Caco-2 (cell line): ENCODE results near the gene LDLRAD4. TPM values are rescaled to one million over a fixed set of nuclear protein-coding genes. Genes with fewer than 3 reads are reported as not detected.

Experiments used
- BruUV-seq: library from RNA; stranded (reverse); fragments of 400-500 nt; replicated peaks from 2 replicates; lab custom pipeline; 2021; lab: Mats Ljungman, UMichigan
- CTCF ChIA-PET: fragments of 300-600 bp; sonication (Branson Sonifier 250); formaldehyde crosslinking; loops from one replicate; lab custom pipeline; 2022; ENCODE audit warnings: antibody characterized with exemption; lab: Charles Lee
- POLR2A ChIA-PET: fragments of 300-600 bp; sonication (Branson Sonifier 250); formaldehyde crosslinking; loops from one replicate; lab custom pipeline; 2022; ENCODE audit warnings: antibody characterized with exemption; lab: Charles Lee
- DNase-seq, 2 experiments: peaks; one replicate each; pipeline versions ENCODE4 v3.0.0 to v3.0.0-alpha.2; 2020 to 2022
- H3K27me3 ChIP-seq: replicated peaks from 2 replicates; pipeline ENCODE4 v1.6.0; 2011; ENCODE audit warnings: low read length; ENCODE audit not compliant: control insufficient read depth, insufficient read depth
- H3K36me3 ChIP-seq: 2 replicates; pipeline ENCODE4 v1.5.1; 2011; ENCODE audit warnings: low read length; ENCODE audit not compliant: control insufficient read depth, insufficient read depth
- H3K4me1 ChIP-seq: fragments of 250-450 bp; sonication (Bioruptor Pico); 2 replicates; pipeline ENCODE4 v1.5.1; 2020; ENCODE audit warnings: mild to moderate bottlenecking
- H3K4me3 ChIP-seq: 2 replicates; pipeline ENCODE4 v1.5.1; 2011; ENCODE audit warnings: low read depth, mild to moderate bottlenecking, control low read depth, low read length
- H3K9me3 ChIP-seq: fragments of 250-450 bp; sonication (Bioruptor Pico); 2 replicates; pipeline ENCODE4 v1.5.1; 2020; ENCODE audit warnings: mild to moderate bottlenecking, moderate library complexity
- H3K27ac Mint-ChIP-seq: one replicate; pipeline ENCODE4 v1.8.0; 2022; ENCODE audit warnings: mixed read lengths; ENCODE audit not compliant: unreplicated experiment
- H3K27me3 Mint-ChIP-seq: one replicate; pipeline ENCODE4 v1.8.0; 2022; ENCODE audit warnings: mixed read lengths; ENCODE audit not compliant: insufficient read depth, unreplicated experiment
- H3K36me3 Mint-ChIP-seq: one replicate; pipeline ENCODE4 v1.8.0; 2022; ENCODE audit warnings: mild to moderate bottlenecking, mixed read lengths; ENCODE audit not compliant: insufficient read depth, unreplicated experiment
- H3K4me1 Mint-ChIP-seq: one replicate; pipeline ENCODE4 v1.8.0; 2022; ENCODE audit warnings: low read depth, mixed read lengths; ENCODE audit not compliant: unreplicated experiment
- H3K4me3 Mint-ChIP-seq: one replicate; pipeline ENCODE4 v1.8.0; 2022; ENCODE audit warnings: mild to moderate bottlenecking, moderate library complexity, mixed read lengths; ENCODE audit not compliant: unreplicated experiment
- H3K9me3 Mint-ChIP-seq: one replicate; pipeline ENCODE4 v1.8.0; 2022; ENCODE audit warnings: mixed read lengths; ENCODE audit not compliant: unreplicated experiment
- CTCF ChIP-seq, 2 experiments: fragments of 200-600 bp in 1 of 2; IDR thresholded peaks; 1 replicate in 1 of 2; 2 replicates in 1 of 2; pipeline versions ENCODE4 v1.5.1 to v1.8.0; 2011 to 2022; ENCODE audit warnings: antibody characterized with exemption in 1 of 2, control low read depth in 1 of 2, inconsistent platforms in 1 of 2, low read depth in 1 of 2, low read length in 1 of 2, mild to moderate bottlenecking in 1 of 2, moderate library complexity in 1 of 2; ENCODE audit not compliant: insufficient read depth in 1 of 2, severe bottlenecking in 1 of 2, unreplicated experiment in 1 of 2
- intact Hi-C: fragments of 100-400 bp; cut with micrococcal nuclease; formaldehyde crosslinking; loops from one replicate; pipeline ENCODE4 v1.10.0; 2022; ENCODE audit not compliant: unreplicated experiment
- total RNA-seq: library from RNA; stranded (reverse); gene quantifications from 2 replicates; pipeline ENCODE4 v1.2.3, GENCODE V29; 2022

LDLRAD4 gene
- total RNA-seq, 1 experiment from 2014 or later = 1.2 TPM

DNA sequence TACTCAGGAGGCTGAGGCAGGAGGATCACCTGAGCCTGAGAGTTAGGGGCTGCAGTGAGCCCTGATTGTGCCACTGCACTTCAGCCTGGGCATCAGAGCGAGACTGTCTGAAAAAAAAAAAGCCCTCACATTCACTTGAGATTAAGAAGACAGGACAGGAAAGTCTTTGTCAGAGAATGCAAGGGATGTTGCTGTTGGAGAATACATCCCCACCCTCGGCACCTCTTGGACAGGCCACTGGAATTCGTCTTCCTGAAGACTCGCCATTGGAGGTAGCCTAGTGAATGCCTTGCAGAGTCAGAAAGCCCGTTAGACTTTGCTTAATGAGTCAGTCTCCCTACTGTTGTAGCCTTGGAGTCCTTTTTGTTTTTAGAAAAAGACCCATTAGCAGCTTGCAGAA lies 302.2 kb downstream of the LDLRAD4 start:
- H3K27me3 ChIP-seq = no peaks in the 10 kb centered on the region; the same call in 1 of the 2 replicates
- no TSS peak for BruUV-seq
- CTCF ChIA-PET = no interaction called here
- no peaks in the 10 kb centered on the region for H3K9me3 Mint-ChIP-seq
- no peaks in the 10 kb centered on the region for H3K4me1 Mint-ChIP-seq
- H3K4me3 Mint-ChIP-seq = no peak overlapping the region
- no peaks in the 10 kb centered on the region for H3K36me3 ChIP-seq
- no peak overlapping the region for H3K27ac Mint-ChIP-seq
- DNase-seq = no peak
- no peak for TF ChIP-seq CTCF (IDR thresholded peaks at IDR 0.05; ENCODE audit: insufficient read depth in 1 of 2, low read depth in 1 of 2, low read length in 1 of 2, severe bottlenecking in 1 of 2, unreplicated experiment in 1 of 2)
- no peak overlapping the region for H3K4me3 ChIP-seq
- POLR2A ChIA-PET = no interaction called here
- H3K4me1 ChIP-seq = no peaks in the 10 kb centered on the region
- H3K36me3 Mint-ChIP-seq = no peaks in the 10 kb centered on the region
- intact Hi-C loops = no loop called here
- peaks cover 17% of the 10 kb centered on the region for H3K27me3 Mint-ChIP-seq
- no peaks in the 10 kb centered on the region for H3K9me3 ChIP-seq

DNA sequence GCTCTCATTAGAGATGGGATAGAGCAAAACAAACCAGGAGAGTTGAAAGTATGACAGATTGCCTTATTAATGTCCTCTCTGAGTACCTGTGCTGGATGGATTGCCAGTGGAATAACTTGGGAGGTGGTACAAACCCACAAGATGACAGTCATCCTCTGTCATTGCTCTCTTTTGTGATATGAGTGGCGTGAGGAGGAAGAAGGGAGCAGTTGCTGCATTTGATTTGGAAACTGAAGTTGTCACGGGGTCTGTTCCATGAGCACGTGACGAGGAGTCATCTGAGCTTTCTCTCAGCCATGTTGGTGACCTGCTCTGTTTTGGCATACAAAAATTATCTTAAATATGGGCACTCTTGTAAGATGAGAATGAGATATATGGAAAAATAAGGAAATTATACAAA lies 302.9 kb downstream of the LDLRAD4 start:
- Histone ChIP-seq H3K9me3 (no peaks in the 10 kb centered on the region), H3K4me1 (no peaks in the 10 kb centered on the region), H3K27me3 (no peaks in the 10 kb centered on the region; the same call in 1 of the 2 replicates), H3K4me3 (no peak overlapping the region), H3K36me3 (no peaks in the 10 kb centered on the region)
- no peak overlapping the region for H3K27ac Mint-ChIP-seq
- H3K4me1 Mint-ChIP-seq = no peaks in the 10 kb centered on the region
- no peak overlapping the region for H3K4me3 Mint-ChIP-seq
- H3K36me3 Mint-ChIP-seq = no peaks in the 10 kb centered on the region
- TF ChIP-seq CTCF (IDR thresholded peaks at IDR 0.05; ENCODE audit: insufficient read depth in 1 of 2, low read depth in 1 of 2, low read length in 1 of 2, severe bottlenecking in 1 of 2, unreplicated experiment in 1 of 2) = no peak
- ChIA-PET CTCF (no interaction called here), POLR2A (no interaction called here)
- H3K27me3 Mint-ChIP-seq = peaks cover 17% of the 10 kb centered on the region
- H3K9me3 Mint-ChIP-seq = no peaks in the 10 kb centered on the region
- no TSS peak for BruUV-seq
- no peak for DNase-seq
- intact Hi-C loops = no loop called here

DNA sequence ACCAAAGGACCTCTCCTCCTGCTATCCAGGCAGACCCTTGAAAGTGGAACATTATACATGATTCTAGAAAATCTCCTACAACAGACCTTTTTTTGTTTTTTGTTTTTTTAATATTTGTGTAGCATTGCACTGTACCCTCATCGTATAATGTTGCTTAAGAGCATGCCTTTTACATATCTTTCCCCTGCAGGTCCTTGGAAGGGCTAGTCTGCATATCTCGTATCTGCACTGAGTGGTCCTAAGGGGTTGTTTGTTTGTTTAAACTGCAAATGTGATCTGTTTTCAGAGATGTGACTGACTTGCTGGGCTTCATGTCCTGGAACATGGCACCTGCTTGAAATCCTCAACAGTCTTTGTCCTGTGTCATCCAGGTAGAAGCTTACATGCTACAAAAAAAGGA lies 303.7 kb downstream of the LDLRAD4 start:
- intact Hi-C loops = no loop called here
- no peaks in the 10 kb centered on the region; the same call in 1 of the 2 replicates for H3K27me3 ChIP-seq
- CTCF ChIA-PET = no interaction called here

More for the DNA sequence above, 303.7 kb downstream of the LDLRAD4 start:
- no peaks in the 10 kb centered on the region for H3K9me3 ChIP-seq
- TF ChIP-seq CTCF (IDR thresholded peaks at IDR 0.05; ENCODE audit: insufficient read depth in 1 of 2, low read depth in 1 of 2, low read length in 1 of 2, severe bottlenecking in 1 of 2, unreplicated experiment in 1 of 2) = no peak
- H3K4me1 ChIP-seq = no peaks in the 10 kb centered on the region
- no TSS peak for BruUV-seq
- no peak overlapping the region for H3K27ac Mint-ChIP-seq
- H3K4me3 Mint-ChIP-seq = no peak overlapping the region
- H3K4me1 Mint-ChIP-seq = no peaks in the 10 kb centered on the region
- H3K27me3 Mint-ChIP-seq = peaks cover 20% of the 10 kb centered on the region
- POLR2A ChIA-PET = no interaction called here
- no peaks in the 10 kb centered on the region for H3K9me3 Mint-ChIP-seq
- no peaks in the 10 kb centered on the region for H3K36me3 Mint-ChIP-seq
- H3K4me3 ChIP-seq = no peak overlapping the region
- no peak for DNase-seq
- H3K36me3 ChIP-seq = no peaks in the 10 kb centered on the region
